MM.1S (cell line): Measurements from ENCODE around the gene NRP2.

Experiments
- DNase-seq: peaks from one replicate; pipeline ENCODE4 v3.0.0-alpha.2; 2015
- H2AFZ ChIP-seq: fragments of 300-600 bp; sonication (generic); 2 replicates; pipeline ENCODE4 v1.6.0; 2016; ENCODE audit warnings: antibody characterized with exemption, low read length
- H3F3A ChIP-seq: fragments of 300-600 bp; sonication (generic); 2 replicates; pipeline ENCODE4 v1.6.1; 2016; ENCODE audit warnings: mild to moderate bottlenecking, antibody characterized with exemption, low read length, moderate library complexity, mixed read lengths; ENCODE audit not compliant: insufficient read depth
- H3K27ac ChIP-seq: fragments of 300-600 bp; sonication (generic); 2 replicates; pipeline ENCODE4 v1.5.1; 2016; ENCODE audit warnings: mild to moderate bottlenecking, low read length
- H3K27me3 ChIP-seq: fragments of 300-600 bp; sonication (generic); replicated peaks from 2 replicates; pipeline ENCODE4 v1.6.0; 2016; ENCODE audit warnings: low read length; ENCODE audit not compliant: insufficient read depth
- H3K36me3 ChIP-seq: fragments of 300-600 bp; sonication (generic); replicated peaks from 2 replicates; pipeline ENCODE4 v1.6.1; 2016; ENCODE audit warnings: mild to moderate bottlenecking, low read length, mixed read lengths; ENCODE audit not compliant: insufficient read depth
- H3K4me1 ChIP-seq: fragments of 300-600 bp; sonication (generic); 2 replicates; pipeline ENCODE4 v1.6.1; 2016; ENCODE audit warnings: low read length, mixed read lengths
- H3K4me2 ChIP-seq: fragments of 300-600 bp; sonication (generic); 2 replicates; pipeline ENCODE4 v1.6.0; 2016; ENCODE audit warnings: low read depth, low read length
- H3K4me3 ChIP-seq: fragments of 300-600 bp; sonication (generic); 2 replicates; pipeline ENCODE4 v1.5.1; 2016; ENCODE audit warnings: low read length, mixed read lengths
- H3K79me2 ChIP-seq: fragments of 300-600 bp; sonication (generic); 2 replicates; pipeline ENCODE4 v1.6.1; 2016; ENCODE audit warnings: mixed run types, low read length, mixed read lengths
- H3K9ac ChIP-seq: fragments of 300-600 bp; sonication (generic); 2 replicates; pipeline ENCODE4 v1.6.1; 2016; ENCODE audit warnings: low read length, mixed read lengths
- H3K9me2 ChIP-seq: fragments of 300-600 bp; sonication (generic); replicated peaks from 2 replicates; pipeline ENCODE4 v1.6.1; 2016; ENCODE audit warnings: mild to moderate bottlenecking, low read length, mixed read lengths; ENCODE audit not compliant: insufficient read depth
- H3K9me3 ChIP-seq: fragments of 300-600 bp; sonication (generic); replicated peaks from 2 replicates; pipeline ENCODE4 v1.6.1; 2016; ENCODE audit warnings: mild to moderate bottlenecking, low read length, mixed read lengths; ENCODE audit not compliant: insufficient read depth
- H4K20me1 ChIP-seq: fragments of 300-600 bp; sonication (generic); 2 replicates; pipeline ENCODE4 v1.6.1; 2016; ENCODE audit warnings: mild to moderate bottlenecking, low read length, moderate library complexity, mixed read lengths; ENCODE audit not compliant: insufficient read depth
- EZH2 ChIP-seq: fragments of 300-600 bp; sonication (generic); optimal IDR thresholded peaks from 2 replicates; pipeline ENCODE3; 2017; ENCODE audit warnings: low read depth, mild to moderate bottlenecking, antibody characterized with exemption, low read length, mixed read lengths
- EZH2phosphoT487 ChIP-seq: fragments of 300-600 bp; sonication (generic); IDR thresholded peaks from 2 replicates; pipeline ENCODE4 v1.6.1; 2018; ENCODE audit warnings: antibody characterized with exemption, low read length
- TF ChIP-seq, protein P1 (sequence below): fragments of 300-600 bp; sonication (generic); IDR thresholded peaks from 2 replicates; pipeline ENCODE4 v1.5.1; 2016; ENCODE audit warnings: antibody characterized with exemption, low read length, mixed read lengths

Gene NRP2

DNA sequence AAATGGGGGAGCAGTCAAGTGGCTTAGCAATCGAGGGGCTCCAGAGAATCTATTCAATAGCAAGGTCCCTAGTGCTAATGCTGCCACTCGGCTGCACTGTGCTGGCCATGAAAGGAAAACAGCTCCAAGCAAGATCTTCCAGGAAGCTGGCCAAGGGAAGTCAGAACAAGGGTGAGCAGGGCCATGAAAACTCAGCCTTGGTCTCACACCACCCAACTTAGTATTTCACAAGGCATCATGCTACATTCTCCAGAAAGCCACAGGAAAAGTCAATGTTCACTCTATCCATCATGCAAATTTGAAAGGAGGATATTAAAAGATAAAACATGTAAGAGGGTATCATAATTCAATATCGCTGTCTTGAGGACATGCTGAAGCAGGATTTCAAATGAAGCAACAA, 35.7 kb downstream of the NRP2 start:
- no peak overlapping the region for H3K9ac ChIP-seq
- no peaks in the 10 kb centered on the region for H3F3A ChIP-seq
- TF ChIP-seq EZH2phosphoT487 (no peak), EZH2 (no peak)
- TF ChIP-seq, protein P1, sequence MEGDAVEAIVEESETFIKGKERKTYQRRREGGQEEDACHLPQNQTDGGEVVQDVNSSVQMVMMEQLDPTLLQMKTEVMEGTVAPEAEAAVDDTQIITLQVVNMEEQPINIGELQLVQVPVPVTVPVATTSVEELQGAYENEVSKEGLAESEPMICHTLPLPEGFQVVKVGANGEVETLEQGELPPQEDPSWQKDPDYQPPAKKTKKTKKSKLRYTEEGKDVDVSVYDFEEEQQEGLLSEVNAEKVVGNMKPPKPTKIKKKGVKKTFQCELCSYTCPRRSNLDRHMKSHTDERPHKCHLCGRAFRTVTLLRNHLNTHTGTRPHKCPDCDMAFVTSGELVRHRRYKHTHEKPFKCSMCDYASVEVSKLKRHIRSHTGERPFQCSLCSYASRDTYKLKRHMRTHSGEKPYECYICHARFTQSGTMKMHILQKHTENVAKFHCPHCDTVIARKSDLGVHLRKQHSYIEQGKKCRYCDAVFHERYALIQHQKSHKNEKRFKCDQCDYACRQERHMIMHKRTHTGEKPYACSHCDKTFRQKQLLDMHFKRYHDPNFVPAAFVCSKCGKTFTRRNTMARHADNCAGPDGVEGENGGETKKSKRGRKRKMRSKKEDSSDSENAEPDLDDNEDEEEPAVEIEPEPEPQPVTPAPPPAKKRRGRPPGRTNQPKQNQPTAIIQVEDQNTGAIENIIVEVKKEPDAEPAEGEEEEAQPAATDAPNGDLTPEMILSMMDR, result no peak
- no peaks in the 10 kb centered on the region for H3K79me2 ChIP-seq
- H3K27me3 ChIP-seq, result no peaks in the 10 kb centered on the region
- no peaks in the 10 kb centered on the region for H3K36me3 ChIP-seq
- H3K4me3 ChIP-seq, result no peak overlapping the region
- H3K4me2 ChIP-seq, result no peak overlapping the region
- H3K9me2 ChIP-seq, result no peaks in the 10 kb centered on the region
- H3K4me1 ChIP-seq, result peaks cover 10% of the 10 kb centered on the region
- no peak for DNase-seq
- no peak overlapping the region for H3K27ac ChIP-seq
- H4K20me1 ChIP-seq, result no peaks in the 10 kb centered on the region
- no peak overlapping the region for H2AFZ ChIP-seq
- no peaks in the 10 kb centered on the region for H3K9me3 ChIP-seq

DNA sequence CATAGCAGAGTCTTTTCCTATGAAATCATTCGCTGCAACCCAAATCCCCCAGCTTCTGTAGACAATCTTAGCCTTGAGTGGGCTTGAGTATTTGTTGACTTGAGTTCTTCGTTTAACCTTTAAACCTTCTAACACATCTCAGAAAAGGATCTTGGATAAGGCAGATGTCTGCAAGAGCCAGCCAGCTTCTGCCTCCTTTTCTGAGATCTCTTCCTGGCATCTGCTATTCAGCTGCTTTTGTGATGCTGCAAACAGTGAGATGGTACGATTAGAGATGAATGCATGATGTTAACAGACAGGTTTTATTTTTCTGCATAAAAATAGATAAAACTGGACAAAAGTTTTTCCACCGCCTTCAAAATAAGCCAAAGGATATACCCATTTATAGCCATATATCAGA, 37.5 kb downstream of the NRP2 start:
- no peak for DNase-seq

DNA sequence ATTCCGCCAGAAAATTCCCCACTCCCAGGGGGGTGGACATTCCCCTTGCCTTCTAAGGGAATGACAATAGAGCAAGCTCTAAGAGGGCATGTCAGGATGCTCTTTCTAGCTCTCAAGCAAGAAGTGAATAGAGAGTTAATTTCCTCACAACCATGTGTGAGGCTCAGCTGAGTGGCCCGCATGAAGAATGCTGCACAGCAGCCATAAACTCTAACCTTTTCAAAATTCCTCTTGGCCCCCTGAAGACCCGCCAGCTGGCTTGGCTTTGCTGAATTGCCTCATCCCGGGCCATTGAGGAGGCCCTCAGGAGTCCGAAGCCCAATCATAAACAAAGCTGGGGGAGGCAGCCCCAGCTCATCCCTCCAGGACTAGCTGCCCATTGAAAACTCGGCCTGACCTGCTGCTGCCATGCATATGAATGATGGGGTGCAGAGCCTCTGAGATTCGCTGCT, 38.2 kb downstream of the NRP2 start:
- H2AFZ ChIP-seq, result no peak overlapping the region
- H3K27ac ChIP-seq, result no peak overlapping the region
- no peak overlapping the region for H3K4me3 ChIP-seq
- H3F3A ChIP-seq, result no peaks in the 10 kb centered on the region
- no peaks in the 10 kb centered on the region for H4K20me1 ChIP-seq
- H3K9me3 ChIP-seq, result no peaks in the 10 kb centered on the region
- H3K4me2 ChIP-seq, result no peak overlapping the region
- H3K4me1 ChIP-seq, result no peaks in the 10 kb centered on the region
- H3K9me2 ChIP-seq, result no peaks in the 10 kb centered on the region
- H3K9ac ChIP-seq, result no peak overlapping the region
- TF ChIP-seq EZH2 (no peak), EZH2phosphoT487 (no peak)
- TF ChIP-seq, protein P1, result no peak
- H3K27me3 ChIP-seq, result no peaks in the 10 kb centered on the region
- H3K36me3 ChIP-seq, result no peaks in the 10 kb centered on the region
- no peak for DNase-seq
- H3K79me2 ChIP-seq, result no peaks in the 10 kb centered on the region

More for the DNA sequence above, 37.5 kb downstream of the NRP2 start:
- no peak overlapping the region for H2AFZ ChIP-seq
- H3K9me3 ChIP-seq, result no peaks in the 10 kb centered on the region
- H3K27ac ChIP-seq, result no peak overlapping the region
- H3K27me3 ChIP-seq, result no peaks in the 10 kb centered on the region
- no peaks in the 10 kb centered on the region for H3K9me2 ChIP-seq
- H3K36me3 ChIP-seq, result no peaks in the 10 kb centered on the region
- H4K20me1 ChIP-seq, result no peaks in the 10 kb centered on the region
- no peak for TF ChIP-seq EZH2
- no peak overlapping the region for H3K4me2 ChIP-seq
- no peaks in the 10 kb centered on the region for H3K4me1 ChIP-seq
- H3K4me3 ChIP-seq, result no peak overlapping the region
- no peaks in the 10 kb centered on the region for H3K79me2 ChIP-seq
- no peak overlapping the region for H3K9ac ChIP-seq
- no peaks in the 10 kb centered on the region for H3F3A ChIP-seq

GRCh38 chr2:205721057-205721449, 38.8 kb downstream of the NRP2 start:
- no peak for TF ChIP-seq EZH2phosphoT487
- TF ChIP-seq, protein P1, result no peak
- TF ChIP-seq EZH2, result no peak
- Histone ChIP-seq H2AFZ (no peak overlapping the region), H3K9me3 (no peaks in the 10 kb centered on the region), H3K36me3 (no peaks in the 10 kb centered on the region), H3K79me2 (no peaks in the 10 kb centered on the region), H3F3A (no peaks in the 10 kb centered on the region), H3K4me3 (no peak overlapping the region), H3K27me3 (no peaks in the 10 kb centered on the region), H3K9ac (no peak overlapping the region), H3K9me2 (no peaks in the 10 kb centered on the region), H3K4me1 (no peaks in the 10 kb centered on the region), H3K4me2 (no peak overlapping the region), H3K27ac (no peak overlapping the region), H4K20me1 (no peaks in the 10 kb centered on the region)
- no peak for DNase-seq
